ENCODE measurements around the gene HYAL3. TPM values are rescaled to one million over a fixed set of nuclear protein-coding genes. Genes with fewer than 3 reads are reported as not detected.

The HYAL3 gene
- total and polyA plus RNA-seq, 2 of the 13 experiments (the other 11 are each of a cell fraction or from before 2014, with no cell fraction given): 5.5 to 10.4 TPM

GRCh38 chr3:50324351-50325112, 25.3 kb upstream of the HYAL3 start (continued):
- TF ChIP-seq HDAC2 (CRISPR knock-in tag; IDR thresholded peaks at IDR 0.05) (peak; percentile 48; the same call in 1 of the 2 replicates), MTA1 (CRISPR knock-in tag; IDR thresholded peaks at IDR 0.05; ENCODE audit: borderline replicate concordance) (0 out of 2 replicates have a peak, but pooled peaks have one; percentile 62), ZNF101 (CRISPR knock-in tag; IDR thresholded peaks at IDR 0.05; ENCODE audit: borderline replicate concordance, low read depth) (no peak), ZNF337 (CRISPR knock-in tag; IDR thresholded peaks at IDR 0.05; ENCODE audit: borderline replicate concordance, low read depth) (no peak), BATF2 (CRISPR knock-in tag; IDR thresholded peaks at IDR 0.05) (no peak), ZNF574 (CRISPR knock-in tag; IDR thresholded peaks at IDR 0.05) (peak; percentile 90), ZNF362 (CRISPR knock-in tag; IDR thresholded peaks at IDR 0.05; ENCODE audit: borderline replicate concordance) (peak; percentile 47; the same call in 1 of the 2 replicates), KLF12 (CRISPR knock-in tag; IDR thresholded peaks at IDR 0.05; ENCODE audit: borderline replicate concordance) (no peak), ZBTB38 (CRISPR knock-in tag; IDR thresholded peaks at IDR 0.05) (peak; percentile 56), ZNF724P (CRISPR knock-in tag; IDR thresholded peaks at IDR 0.05; ENCODE audit: borderline replicate concordance) (no peak), ZNF616 (CRISPR knock-in tag; IDR thresholded peaks at IDR 0.05; ENCODE audit: low read depth) (no peak), ATRX (CRISPR knock-in tag; IDR thresholded peaks at IDR 0.05; ENCODE audit: borderline replicate concordance) (no peak), USF2 (IDR thresholded peaks at IDR 0.05; ENCODE audit: low read depth, low read length) (no peak), USF2 (CRISPR knock-in tag; IDR thresholded peaks at IDR 0.05; ENCODE audit: borderline replicate concordance) (no peak), ZBTB4 (CRISPR knock-in tag; IDR thresholded peaks at IDR 0.05; ENCODE audit: borderline replicate concordance) (no peak), PRMT3 (CRISPR knock-in tag; IDR thresholded peaks at IDR 0.05; ENCODE audit: borderline replicate concordance, low read depth) (no peak), LCORL (IDR thresholded peaks at IDR 0.05) (no peak), LCORL (CRISPR knock-in tag; IDR thresholded peaks at IDR 0.05) (peak; percentile 43; the same call in 1 of the 2 replicates), ZNF709 (CRISPR knock-in tag; IDR thresholded peaks at IDR 0.05) (no peak)
